HG03097 (cell line): ENCODE data around the gene STRIP1.
"Not testable (repeated sequence)": the region's sequence is repeated elsewhere in the genome, so short reads cannot be mapped to it uniquely, and the experiment has no call there.

Experiments used
- ATAC-seq: cut with Tn5 transposase; IDR thresholded peaks from one replicate; pipeline ENCODE4 v1.9.1; 2021; ENCODE audit not compliant: unreplicated experiment, low FRiP score

The STRIP1 gene

DNA sequence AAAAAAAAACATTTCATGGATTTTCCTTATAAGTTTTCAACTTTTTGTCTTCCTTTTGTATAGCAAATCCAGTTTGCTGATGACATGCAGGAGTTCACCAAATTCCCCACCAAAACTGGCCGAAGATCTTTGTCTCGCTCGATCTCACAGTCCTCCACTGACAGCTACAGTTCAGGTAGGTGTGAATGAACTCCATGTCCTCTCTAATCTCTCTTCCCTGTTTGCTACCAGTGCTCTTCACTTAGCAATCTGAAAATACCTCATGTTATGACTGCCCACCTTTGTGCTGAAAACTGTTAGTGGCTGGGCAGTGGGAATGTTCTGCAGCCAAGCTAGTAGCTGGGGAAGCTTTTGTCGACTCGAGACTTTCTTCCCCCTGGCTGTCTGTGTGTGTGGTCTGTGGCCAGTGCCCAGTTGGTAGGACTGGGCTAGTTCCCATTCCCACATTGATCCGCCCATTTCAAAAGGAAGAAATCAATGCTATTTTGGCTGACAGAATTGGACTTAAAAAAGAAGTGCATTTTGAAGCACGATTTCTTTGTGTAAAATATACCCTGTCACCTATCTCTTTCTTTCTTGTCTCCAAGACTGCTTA, 25.4 kb upstream of the STRIP1 start:
- no peak for ATAC-seq

GRCh38 chr1:110011527-110012041, 22.8 kb upstream of the STRIP1 start:
- peak; percentile 94 for ATAC-seq

DNA sequence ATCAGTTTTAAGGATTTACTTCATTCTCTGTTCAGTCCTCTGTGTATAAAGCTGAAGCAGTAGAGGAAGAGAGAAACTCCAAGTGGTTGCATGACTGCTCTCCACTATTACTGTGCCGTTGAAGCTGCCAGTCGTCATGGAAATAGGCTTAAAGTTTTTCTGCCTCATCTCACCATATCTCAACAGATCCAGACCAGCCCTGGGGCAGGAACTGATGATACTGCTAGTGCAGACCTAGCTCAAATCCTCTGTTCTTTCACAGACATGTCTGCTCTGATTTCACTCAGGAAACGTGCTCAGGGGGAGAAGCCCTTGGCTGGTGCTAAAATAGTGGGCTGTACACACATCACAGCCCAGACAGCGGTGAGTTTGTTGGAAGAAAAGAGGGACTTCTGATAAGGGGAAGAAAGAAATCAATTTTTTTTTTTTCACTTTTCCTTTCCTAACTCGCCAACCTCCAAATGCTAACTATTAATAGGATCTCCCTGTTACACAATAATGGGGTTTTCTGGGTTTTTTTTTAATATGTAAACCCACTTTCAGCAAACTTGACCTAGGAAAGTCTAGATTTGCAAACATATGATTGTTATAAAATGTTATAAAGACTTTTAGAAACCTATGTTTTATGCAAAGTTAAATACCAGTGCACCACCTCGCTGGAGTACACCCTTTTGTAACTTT, 22.2 kb upstream of the STRIP1 start:
- peak; percentile 42 for ATAC-seq

- no peak for ATAC-seq
Measured at GRCh38 chr1:110017792-110018191, 16.6 kb upstream of the STRIP1 start.

- no peak for ATAC-seq
Measured at GRCh38 chr1:110018396-110018795, 16.0 kb upstream of the STRIP1 start.

DNA sequence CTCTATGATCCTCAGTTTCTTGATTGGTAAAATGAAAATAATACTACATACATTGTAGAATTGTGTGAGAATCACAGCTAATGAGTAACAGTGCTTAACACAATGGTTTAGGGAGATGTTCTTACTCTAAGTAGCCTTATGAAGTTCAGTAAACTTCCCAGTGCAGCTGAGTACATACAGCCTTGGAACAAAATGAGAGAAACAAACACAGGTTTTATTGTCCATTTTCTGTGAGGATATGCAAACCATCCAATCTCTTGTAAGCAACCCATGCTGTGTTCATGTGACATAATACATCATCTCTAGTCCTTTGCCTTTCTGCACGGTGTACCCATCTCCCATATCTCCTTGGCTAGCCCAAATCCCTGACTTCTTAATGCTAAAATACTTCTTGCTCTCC, 14.7 kb upstream of the STRIP1 start:
- no peak for ATAC-seq

DNA sequence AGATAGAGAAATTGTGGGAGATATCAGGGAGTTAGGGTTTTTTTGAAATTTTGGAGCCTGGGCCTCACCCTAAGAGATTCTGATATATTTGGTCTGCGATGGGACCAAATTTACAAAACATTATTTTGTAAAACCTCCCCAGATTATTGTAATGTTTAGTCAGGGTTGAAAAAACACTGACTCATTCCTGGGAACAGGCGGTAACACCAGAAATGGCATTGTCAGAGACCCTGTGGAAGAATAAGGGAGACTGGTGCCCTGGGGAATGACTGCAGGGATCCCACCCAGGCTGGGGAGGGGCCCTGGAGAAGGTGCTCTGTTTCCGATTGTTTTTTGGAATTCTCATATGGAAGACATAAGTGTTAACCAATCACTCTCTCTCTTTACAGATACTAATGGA, 13.1 kb upstream of the STRIP1 start:
- no peak for ATAC-seq

DNA sequence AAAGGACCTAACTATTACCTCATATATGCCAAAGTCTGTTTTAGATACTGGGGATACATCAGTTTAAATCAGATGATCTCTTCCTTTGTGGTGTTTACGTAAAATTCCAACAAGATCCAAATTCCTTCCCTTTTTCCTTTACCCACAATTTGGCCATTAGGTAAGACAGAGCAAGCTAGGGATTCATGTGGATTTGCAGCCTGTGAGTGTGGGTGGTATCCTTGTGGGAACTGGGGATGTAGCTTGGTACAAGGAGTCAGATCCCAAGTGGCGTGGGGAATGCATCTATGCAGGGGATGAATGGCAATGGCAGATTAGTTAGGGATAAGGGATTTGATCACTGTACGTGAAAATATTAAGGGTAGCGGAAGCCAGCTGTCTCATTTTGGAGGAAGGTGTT, 9.8 kb upstream of the STRIP1 start:
- no peak for ATAC-seq

DNA sequence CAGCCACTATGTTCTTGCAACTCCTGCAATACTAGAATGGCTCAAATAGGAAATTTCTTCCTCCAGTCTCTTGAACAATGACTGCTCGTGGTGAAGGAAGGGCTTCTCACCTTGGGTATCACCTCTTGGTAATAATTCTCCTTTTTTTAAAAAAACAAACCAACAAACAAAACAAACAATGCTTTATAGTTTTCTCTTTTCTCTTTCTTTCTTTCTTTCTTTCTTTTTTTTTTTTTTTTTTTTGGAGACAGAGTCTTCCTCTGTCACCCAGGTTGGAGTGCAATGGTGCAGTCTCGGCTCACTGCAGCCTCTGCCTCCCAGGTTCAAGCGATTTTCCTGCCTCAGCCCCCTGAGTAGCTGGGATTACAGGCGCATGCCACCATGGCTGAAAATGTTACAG, 3.7 kb upstream of the STRIP1 start:
- not testable (repeated sequence) for ATAC-seq

DNA sequence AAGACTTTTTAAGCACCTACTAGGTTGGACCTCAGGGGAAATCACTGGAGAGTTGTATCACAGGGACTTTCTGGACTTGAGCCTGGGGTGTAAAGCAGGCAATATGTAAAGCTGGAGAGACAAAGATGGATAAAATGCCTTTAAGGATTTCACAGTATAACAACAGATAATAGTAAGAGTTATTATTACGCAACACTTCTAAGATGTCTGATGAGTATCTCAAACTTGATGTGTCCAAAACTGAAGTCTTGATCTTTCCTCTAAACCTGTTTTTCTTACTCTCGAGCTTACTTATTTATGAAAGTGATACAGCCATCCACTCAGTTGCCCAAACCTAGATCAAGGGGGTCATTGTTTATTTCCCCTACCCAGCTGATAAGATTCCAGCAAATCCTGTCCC, 2.1 kb upstream of the STRIP1 start:
- no peak for ATAC-seq

- ATAC-seq, result no peak
Measured at GRCh38 chr1:110033421-110033820, 1.0 kb upstream of the STRIP1 start.

DNA sequence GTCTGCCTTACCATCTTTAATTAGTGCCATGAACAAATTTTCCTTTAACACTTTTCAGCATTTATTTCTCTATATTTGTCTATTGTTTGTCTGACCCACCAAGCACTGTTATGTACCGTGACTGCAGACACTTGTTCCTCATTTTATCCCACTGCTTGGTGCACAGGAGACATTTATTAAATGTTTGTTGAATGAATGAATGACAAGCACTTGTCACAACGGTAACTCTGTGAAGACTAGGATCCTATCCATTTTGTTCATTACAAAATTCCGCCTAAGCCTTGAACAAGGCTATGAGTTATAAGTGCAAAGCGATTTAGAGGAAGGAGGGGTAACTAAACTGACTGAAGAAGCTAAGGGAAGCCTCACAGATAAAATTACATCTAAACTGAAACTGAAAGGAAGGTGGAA, 379 bp upstream of the STRIP1 start:
- no peak for ATAC-seq

DNA sequence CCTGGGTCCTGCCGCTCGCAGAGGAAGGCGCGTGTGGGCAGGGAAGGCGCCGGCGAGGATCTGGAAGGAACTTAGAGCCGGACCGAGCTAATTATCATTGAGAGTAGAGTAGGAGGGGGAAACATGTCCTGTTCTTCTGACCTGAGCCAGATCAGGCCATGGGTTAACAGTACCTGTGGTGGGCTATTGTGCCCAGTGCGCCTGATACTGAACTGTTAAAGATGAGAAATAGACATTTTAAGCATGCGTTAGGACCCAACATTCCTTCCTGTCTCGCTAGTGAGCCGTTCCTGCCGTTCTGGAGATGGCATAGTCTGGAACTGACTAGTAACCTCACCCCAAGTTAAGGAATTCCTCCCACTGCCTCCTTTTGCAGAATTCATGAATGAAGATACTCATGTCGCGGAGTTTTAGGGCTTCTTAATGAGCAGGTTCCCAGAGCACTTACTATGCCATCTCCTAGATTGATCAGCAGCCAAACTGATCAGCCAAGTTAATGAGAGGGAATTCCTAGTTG, 870 bp downstream of the STRIP1 start:
- no peak for ATAC-seq

GRCh38 chr1:110038271-110038670, 3.8 kb downstream of the STRIP1 start:
- ATAC-seq, result no peak

DNA sequence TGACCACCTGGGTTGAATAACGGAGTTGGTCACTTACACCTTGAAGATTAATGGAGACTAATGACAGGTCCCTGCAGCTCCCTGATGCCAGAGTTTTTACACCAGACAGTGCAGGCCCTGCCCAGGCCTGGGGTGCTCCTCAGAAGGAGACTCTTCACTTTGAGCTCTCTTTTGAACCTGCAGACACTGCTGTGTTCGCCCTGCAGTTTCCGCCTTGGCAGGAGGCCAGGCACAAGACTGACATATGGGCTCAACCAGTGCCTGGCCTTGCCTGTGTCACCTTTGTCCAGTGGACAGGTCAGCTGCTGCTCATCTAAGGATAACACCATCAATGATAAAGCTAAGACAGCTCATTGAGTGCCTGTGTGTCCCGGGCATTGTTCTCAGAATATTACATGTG, 5.2 kb downstream of the STRIP1 start:
- no peak for ATAC-seq

GRCh38 chr1:110040548-110040947, 6.1 kb downstream of the STRIP1 start:
- no peak for ATAC-seq

GRCh38 chr1:110043016-110043415, 8.6 kb downstream of the STRIP1 start:
- ATAC-seq, result no peak

DNA sequence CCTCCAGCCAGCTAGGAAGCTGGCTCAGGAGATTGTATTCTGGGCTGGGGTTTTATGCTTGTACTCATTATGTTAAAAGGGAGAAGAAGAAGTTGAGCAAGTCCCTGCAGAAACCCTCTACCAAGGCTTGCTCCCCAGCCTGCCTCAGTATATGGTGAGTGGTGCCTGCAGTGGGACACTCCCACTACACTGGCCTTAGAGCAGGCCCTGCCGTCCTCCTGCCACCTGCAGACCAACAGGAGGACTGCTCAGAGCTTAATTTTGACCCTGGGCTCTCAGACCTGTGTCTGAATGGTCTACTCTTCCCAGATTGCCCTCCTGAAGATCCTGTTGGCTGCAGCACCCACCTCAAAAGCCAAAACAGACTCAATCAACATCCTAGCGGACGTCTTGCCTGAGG, 13.0 kb downstream of the STRIP1 start:
- ATAC-seq, result no peak

DNA sequence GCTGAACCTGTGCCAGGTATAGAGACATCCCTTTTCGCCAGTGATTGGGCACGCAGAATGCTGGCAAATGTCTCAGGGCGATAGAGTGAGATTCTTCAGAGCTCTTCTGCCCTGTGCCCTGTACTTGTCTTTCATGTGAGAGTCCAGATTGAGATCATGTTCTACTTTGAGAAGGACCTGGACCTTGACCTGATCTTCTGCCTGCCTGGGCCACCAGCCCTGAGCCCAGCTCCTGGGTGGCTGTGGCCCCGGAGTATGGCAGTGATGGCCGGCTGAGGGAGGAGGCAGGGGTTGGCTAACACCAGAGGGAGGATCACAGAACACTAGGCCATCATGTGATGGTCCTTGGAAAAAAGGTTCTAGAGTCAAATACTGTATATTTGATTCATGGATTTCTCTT, 13.8 kb downstream of the STRIP1 start:
- ATAC-seq, result no peak

DNA sequence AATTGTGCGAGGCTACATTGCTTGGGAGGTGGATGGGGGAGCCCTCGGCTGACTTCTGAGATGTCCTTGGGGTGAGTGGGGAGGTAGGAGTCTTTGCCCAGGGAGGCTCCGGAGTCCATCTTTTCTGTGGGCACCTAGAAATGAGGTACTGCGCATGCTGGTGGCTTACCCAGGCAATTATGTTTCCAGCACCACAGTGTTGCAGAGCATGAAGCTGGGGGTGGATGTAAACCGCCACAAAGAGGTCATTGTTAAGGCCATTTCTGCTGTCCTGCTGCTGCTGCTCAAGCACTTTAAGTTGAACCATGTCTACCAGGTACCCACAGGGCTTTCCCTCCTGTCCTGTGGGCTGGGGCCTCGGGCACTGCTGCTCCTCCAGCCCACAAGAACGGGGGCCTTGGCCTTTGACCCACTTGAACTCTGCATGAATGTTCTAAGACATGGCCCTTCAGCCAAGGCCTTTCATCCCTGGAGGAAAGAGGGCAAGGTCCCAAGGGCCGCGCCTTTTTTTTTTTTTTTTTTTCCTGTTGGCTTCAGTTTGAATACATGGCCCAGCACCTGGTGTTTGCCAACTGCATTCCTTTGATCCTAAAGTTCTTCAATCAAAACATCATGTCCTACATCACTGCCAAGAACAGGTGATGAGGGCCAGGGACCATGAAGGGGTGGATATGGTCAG, 14.6 kb downstream of the STRIP1 start:
- no peak for ATAC-seq

GRCh38 chr1:110049801-110050601, 15.6 kb downstream of the STRIP1 start:
- ATAC-seq, result no peak
